Iris pigment epithelial cell (primary cell): ENCODE data around the gene CTSK.
"Not testable (repeated sequence)": the region's sequence is repeated elsewhere in the genome, so short reads cannot be mapped to it uniquely, and the experiment has no call there.

Experiments
- DNase-seq: peaks from one replicate; pipeline ENCODE4 v3.0.0-alpha.2; 2011; ENCODE audit warnings: low read depth

CTSK gene

GRCh38 chr1:150805899-150806298 is 2.2 kb downstream of the CTSK start:
- DNase-seq: no peak

GRCh38 chr1:150804671-150805070 is 3.4 kb downstream of the CTSK start:
- peak; percentile 40 for DNase-seq

- DNase-seq: no peak
Measured at GRCh38 chr1:150799089-150799488, 9.0 kb downstream of the CTSK start.

GRCh38 chr1:150798525-150798924 is 9.5 kb downstream of the CTSK start:
- peak; percentile 38 for DNase-seq

GRCh38 chr1:150796374-150796773 is 11.7 kb downstream of the CTSK start:
- DNase-seq: no peak

GRCh38 chr1:150793778-150794177 is 14.3 kb downstream of the CTSK start:
- not testable (repeated sequence) for DNase-seq

GRCh38 chr1:150793221-150793620 is 14.8 kb downstream of the CTSK start:
- DNase-seq: no peak

GRCh38 chr1:150791585-150791984 is 16.5 kb downstream of the CTSK start:
- no peak for DNase-seq

GRCh38 chr1:150789396-150789795 is 18.7 kb downstream of the CTSK start:
- no peak for DNase-seq

GRCh38 chr1:150788946-150789345 is 19.1 kb downstream of the CTSK start:
- DNase-seq: no peak

GRCh38 chr1:150787455-150787854 is 20.6 kb downstream of the CTSK start:
- no peak for DNase-seq

GRCh38 chr1:150780510-150780909 is 27.6 kb downstream of the CTSK start:
- DNase-seq: no peak

- DNase-seq: no peak
Measured at GRCh38 chr1:150778409-150778808, 29.7 kb downstream of the CTSK start.

GRCh38 chr1:150777544-150777943 is 30.5 kb downstream of the CTSK start:
- DNase-seq: no peak

GRCh38 chr1:150775931-150776505 is 32.0 kb downstream of the CTSK start:
- DNase-seq: not testable (repeated sequence)

- no peak for DNase-seq
Measured at GRCh38 chr1:150775276-150775675, 32.8 kb downstream of the CTSK start.

- DNase-seq: no peak
Measured at GRCh38 chr1:150772326-150772725, 35.7 kb downstream of the CTSK start.

- not testable (repeated sequence) for DNase-seq
Measured at GRCh38 chr1:150767704-150768103, 40.4 kb downstream of the CTSK start.

GRCh38 chr1:150765977-150766301 is 42.1 kb downstream of the CTSK start:
- not testable (repeated sequence) for DNase-seq

- no peak for DNase-seq
Measured at GRCh38 chr1:150765296-150765976, 42.6 kb downstream of the CTSK start, which contains the start of gene CTSS. Gene CTSS, minus strand, starts transcription at chr1:150765778. Its CDS starts 1,015 bp downstream, at chr1:150764763.

GRCh38 chr1:150764617-150765101 is 43.4 kb downstream of the CTSK start:
- peak; percentile 78 for DNase-seq

- no peak for DNase-seq
Measured at GRCh38 chr1:150763018-150763417, 45.0 kb downstream of the CTSK start.

GRCh38 chr1:150762552-150762951 is 45.5 kb downstream of the CTSK start:
- no peak for DNase-seq

- DNase-seq: no peak
Measured at GRCh38 chr1:150761801-150762200, 46.3 kb downstream of the CTSK start.
